GM10248 (cell line): Measurements from ENCODE around the gene TUBG2.

Experiments used
- CTCF ChIA-PET: fragments of 300-600 bp; sonication (Branson Sonifier 250); formaldehyde crosslinking; extraction: SDS; loops from one replicate; lab custom pipeline; 2021; ENCODE audit warnings: antibody characterized with exemption; lab: Yijun Ruan, JAX
- POLR2A ChIA-PET: fragments of 350-650 bp; sonication (Branson Sonifier 250); formaldehyde crosslinking; extraction: SDS; loops from one replicate; lab custom pipeline; 2020; ENCODE audit warnings: antibody characterized with exemption; lab: Yijun Ruan, JAX
- DNase-seq: peaks from one replicate; pipeline ENCODE4 v3.0.0; 2012; ENCODE audit errors: extremely low spot score
- CTCF ChIP-seq: IDR thresholded peaks from 2 replicates; pipeline ENCODE4 v1.5.1; 2012; ENCODE audit warnings: mild to moderate bottlenecking, low read depth; ENCODE audit errors: extremely low read depth, missing control alignments, control extremely low read depth

TUBG2 gene

GRCh38 chr17:42679492-42680330, 20.6 kb downstream of the TUBG2 start:
- peak; percentile 97 for TF ChIP-seq CTCF
- ChIA-PET POLR2A (interaction anchor here (0.9 to 1.7 kb wide), 2 partner anchors 70 to 101 kb away, joined by 3 to 5 read pairs; partner anchors contain the start of genes RETREG3 and TUBG1), CTCF (interaction anchor here (0.7 to 6.5 kb wide), 36 partner anchors 8 to 804 kb away, joined by 3 to 97 read pairs (median 4); partner anchors contain the start of genes BECN1, DHX8, PSMC3IP and RETREG3)
- peak; percentile 81 for DNase-seq

GRCh38 chr17:42680331-42680808, 21.3 kb downstream of the TUBG2 start:
- no peak for DNase-seq
- ChIA-PET POLR2A (interaction anchor here (1.7 kb wide), 1 partner anchor 102 kb away, joined by 5 read pairs; no protein-coding TSS in a partner anchor), CTCF (interaction anchor here (0.8 to 6.5 kb wide), 33 partner anchors 8 to 144 kb away, joined by 3 to 97 read pairs (median 4); partner anchors contain the start of genes BECN1, PSMC3IP, RAMP2 and RETREG3)

GRCh38 chr17:42681976-42682721, 23.1 kb downstream of the TUBG2 start, which contains the start of gene CNTNAP1:
TSS of gene CNTNAP1 (plus strand) at chr17:42682531. CDS start at chr17:42682830, 299 bp downstream.
- CTCF ChIA-PET: interaction anchor here (0.7 to 1.3 kb wide), 3 partner anchors 11 to 81 kb away, joined by 3 to 5 read pairs (median 3); no protein-coding TSS in a partner anchor
- peak; percentile 76 for DNase-seq
- TF ChIP-seq CTCF: no peak
- POLR2A ChIA-PET: interaction anchor here (0.8 kb wide), 1 partner anchor 633 kb away, joined by 3 read pairs; no protein-coding TSS in a partner anchor

More at GRCh38 chr17:42680331-42680808, 21.3 kb downstream of the TUBG2 start:
- TF ChIP-seq CTCF: no peak

- TF ChIP-seq CTCF: no peak
- POLR2A ChIA-PET: interaction anchor here (0.6 to 0.9 kb wide), 3 partner anchors 91 to 632 kb away, joined by 3 to 4 read pairs (median 3); partner anchors contain the start of gene VPS25
- CTCF ChIA-PET: interaction anchor here (0.7 to 2.0 kb wide), 10 partner anchors 9 to 461 kb away, joined by 3 to 10 read pairs (median 4); no protein-coding TSS in a partner anchor
- DNase-seq: peak; percentile 48
Observed at GRCh38 chr17:42682722-42683403, 23.8 kb downstream of the TUBG2 start.

- CTCF ChIA-PET: interaction anchor here (0.7 to 2.0 kb wide), 16 partner anchors 9 to 462 kb away, joined by 3 to 10 read pairs (median 4); no protein-coding TSS in a partner anchor
- POLR2A ChIA-PET: interaction anchor here (0.6 to 0.9 kb wide), 4 partner anchors 66 to 632 kb away, joined by 3 to 5 read pairs (median 4); partner anchors contain the start of gene VPS25
- TF ChIP-seq CTCF: no peak
- peak; percentile 65 for DNase-seq
Observed at GRCh38 chr17:42683407-42684034, 24.4 kb downstream of the TUBG2 start.
